HepG2 (cell line): ENCODE measurements around the gene SLC9A5. TPM values are rescaled to one million over a fixed set of nuclear protein-coding genes. Genes with fewer than 3 reads are reported as not detected.

Source experiments
- AGO2 ChIP-seq: fragments of 200-400 bp; formaldehyde crosslinking; optimal IDR thresholded peaks from 2 replicates; pipeline ENCODE3; 2017; ENCODE audit warnings: mild to moderate bottlenecking, low read depth, low read length, moderate library complexity
- ETV6 ChIP-seq: sonication (generic); formaldehyde crosslinking; conservative IDR thresholded peaks from 2 replicates; pipeline ENCODE4 v1.4.0; 2020; ENCODE audit warnings: missing genetic modification reagents
- GABPB1 ChIP-seq: IDR thresholded peaks from 2 replicates; pipeline ENCODE4 v1.6.1; 2016; ENCODE audit warnings: mild to moderate bottlenecking, missing genetic modification reagents, moderate library complexity, missing compliant biosample characterization
- NFIB ChIP-seq: sonication (generic); formaldehyde crosslinking; IDR thresholded peaks from 2 replicates; pipeline ENCODE4 v1.9.0; 2021; ENCODE audit warnings: missing genetic modification reagents, mild to moderate bottlenecking, borderline replicate concordance
- ZFP62 ChIP-seq: sonication (generic); formaldehyde crosslinking; IDR thresholded peaks from 2 replicates; pipeline ENCODE4 v1.4.0; 2020; ENCODE audit warnings: missing genetic modification reagents
- ZNF562 ChIP-seq: sonication (generic); formaldehyde crosslinking; IDR thresholded peaks from 2 replicates; pipeline ENCODE4 v1.8.0; 2022; ENCODE audit warnings: missing genetic modification reagents, borderline replicate concordance
- ZNF878 ChIP-seq: sonication (generic); formaldehyde crosslinking; IDR thresholded peaks from 2 replicates; pipeline ENCODE4 v1.8.1; 2023; ENCODE audit warnings: mild to moderate bottlenecking, missing genetic modification reagents, moderate library complexity
- ZSCAN31 ChIP-seq: sonication (generic); formaldehyde crosslinking; IDR thresholded peaks from 2 replicates; pipeline ENCODE4 v1.5.0; 2020; ENCODE audit warnings: low read depth, mild to moderate bottlenecking, missing genetic modification reagents
- polyA plus RNA-seq, 8 experiments: library from polyadenylated mRNA; depleted of rRNA in 3 of 8; stranded (reverse) in 7 of 8; unstranded in 1 of 8; fragments of >200 nt; fragmentation: Illumina TruSeq in 4 of 8; extraction: Trizol in 4 of 8; gene quantifications; 2 replicates each; pipeline versions ENCODE4 v1.2.1 to v1.2.3, GENCODE V29; 2011 to 2016; ENCODE audit warnings: low read depth in 4 of 8, missing spikeins in 1 of 8, mixed read lengths in 1 of 8; ENCODE audit not compliant: insufficient read depth in 1 of 8
- total RNA-seq, 5 experiments: library from RNA; depleted of rRNA; stranded (reverse); fragments of >200 nt; fragmentation: Illumina TruSeq; extraction: Trizol; gene quantifications; 2 replicates each; pipeline ENCODE4 v1.2.3, GENCODE V29; 2016; ENCODE audit warnings: low read depth in 1 of 5
- TF ChIP-seq, protein P1 (sequence below): sonication (generic); formaldehyde crosslinking; IDR thresholded peaks from 2 replicates; pipeline ENCODE4 v1.4.0; 2020; ENCODE audit warnings: missing genetic modification reagents
- TF ChIP-seq, protein P2 (sequence below): sonication (generic); formaldehyde crosslinking; conservative IDR thresholded peaks from 2 replicates; pipeline ENCODE4 v1.4.0; 2020; ENCODE audit warnings: missing genetic modification reagents
- TF ChIP-seq, protein P3 (sequence below): sonication (generic); formaldehyde crosslinking; conservative IDR thresholded peaks from 2 replicates; pipeline ENCODE4 v1.8.0; 2022; ENCODE audit warnings: low read depth, missing genetic modification reagents
- TF ChIP-seq, protein P4 (sequence below): sonication (generic); formaldehyde crosslinking; IDR thresholded peaks from 2 replicates; pipeline ENCODE4 v1.4.0; 2020; ENCODE audit warnings: missing genetic modification reagents
- TF ChIP-seq, protein P5 (sequence below): sonication (generic); formaldehyde crosslinking; IDR thresholded peaks from 2 replicates; pipeline ENCODE4 v1.5.0; 2020; ENCODE audit warnings: missing genetic modification reagents
- TF ChIP-seq, protein P6 (sequence below): sonication (generic); formaldehyde crosslinking; IDR thresholded peaks from 2 replicates; pipeline ENCODE4 v1.4.0; 2020; ENCODE audit warnings: mild to moderate bottlenecking, missing genetic modification reagents
- TF ChIP-seq, protein P7 (sequence below): sonication (generic); formaldehyde crosslinking; IDR thresholded peaks from 2 replicates; pipeline ENCODE4 v1.8.0; 2022; ENCODE audit warnings: low read depth, missing genetic modification reagents

Gene SLC9A5
- total and polyA plus RNA-seq, 2 of the 13 experiments (the other 11 are each of a cell fraction or from before 2014, with no cell fraction given), result 0.58 to 1.4 TPM

DNA sequence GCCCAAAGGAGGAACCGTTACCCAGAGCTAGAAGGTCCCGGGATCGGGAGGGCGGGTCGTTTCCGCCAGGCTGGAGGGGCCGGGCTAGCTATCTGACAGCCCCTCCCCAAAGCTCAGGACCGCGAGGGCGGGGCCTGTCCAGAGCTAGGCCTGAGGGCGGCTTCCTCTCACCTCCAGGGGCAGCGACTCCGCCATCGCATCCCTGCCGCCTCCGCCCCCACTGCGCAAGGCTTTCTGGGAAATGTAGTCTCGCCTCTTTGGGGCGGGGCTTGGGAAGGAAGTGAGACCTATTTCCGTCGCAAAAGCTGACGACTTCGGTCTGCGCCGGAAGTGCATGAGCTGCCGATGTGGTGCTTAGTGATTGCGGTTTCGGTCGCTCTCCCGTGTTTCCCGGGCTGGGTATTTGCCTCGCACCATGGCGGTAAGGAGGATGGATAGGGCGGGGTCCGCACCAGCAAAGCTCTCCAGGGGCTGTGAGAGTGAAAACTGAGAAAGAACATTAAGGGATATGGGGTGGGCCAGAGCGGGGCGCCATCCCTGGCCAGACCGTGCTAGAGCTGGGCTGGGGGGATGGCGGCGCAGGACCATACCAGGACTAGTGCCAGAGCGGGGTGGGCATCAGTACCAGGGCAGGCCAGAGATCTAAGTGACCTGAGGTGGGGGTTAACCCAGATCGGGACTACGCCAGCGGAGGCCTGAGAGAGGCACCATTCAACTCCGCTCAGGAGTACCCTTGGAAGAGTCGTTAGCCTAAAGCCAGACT is 21.8 kb upstream of the SLC9A5 start, which contains the start of gene TMEM208 (continued):
- TF ChIP-seq, protein P1, sequence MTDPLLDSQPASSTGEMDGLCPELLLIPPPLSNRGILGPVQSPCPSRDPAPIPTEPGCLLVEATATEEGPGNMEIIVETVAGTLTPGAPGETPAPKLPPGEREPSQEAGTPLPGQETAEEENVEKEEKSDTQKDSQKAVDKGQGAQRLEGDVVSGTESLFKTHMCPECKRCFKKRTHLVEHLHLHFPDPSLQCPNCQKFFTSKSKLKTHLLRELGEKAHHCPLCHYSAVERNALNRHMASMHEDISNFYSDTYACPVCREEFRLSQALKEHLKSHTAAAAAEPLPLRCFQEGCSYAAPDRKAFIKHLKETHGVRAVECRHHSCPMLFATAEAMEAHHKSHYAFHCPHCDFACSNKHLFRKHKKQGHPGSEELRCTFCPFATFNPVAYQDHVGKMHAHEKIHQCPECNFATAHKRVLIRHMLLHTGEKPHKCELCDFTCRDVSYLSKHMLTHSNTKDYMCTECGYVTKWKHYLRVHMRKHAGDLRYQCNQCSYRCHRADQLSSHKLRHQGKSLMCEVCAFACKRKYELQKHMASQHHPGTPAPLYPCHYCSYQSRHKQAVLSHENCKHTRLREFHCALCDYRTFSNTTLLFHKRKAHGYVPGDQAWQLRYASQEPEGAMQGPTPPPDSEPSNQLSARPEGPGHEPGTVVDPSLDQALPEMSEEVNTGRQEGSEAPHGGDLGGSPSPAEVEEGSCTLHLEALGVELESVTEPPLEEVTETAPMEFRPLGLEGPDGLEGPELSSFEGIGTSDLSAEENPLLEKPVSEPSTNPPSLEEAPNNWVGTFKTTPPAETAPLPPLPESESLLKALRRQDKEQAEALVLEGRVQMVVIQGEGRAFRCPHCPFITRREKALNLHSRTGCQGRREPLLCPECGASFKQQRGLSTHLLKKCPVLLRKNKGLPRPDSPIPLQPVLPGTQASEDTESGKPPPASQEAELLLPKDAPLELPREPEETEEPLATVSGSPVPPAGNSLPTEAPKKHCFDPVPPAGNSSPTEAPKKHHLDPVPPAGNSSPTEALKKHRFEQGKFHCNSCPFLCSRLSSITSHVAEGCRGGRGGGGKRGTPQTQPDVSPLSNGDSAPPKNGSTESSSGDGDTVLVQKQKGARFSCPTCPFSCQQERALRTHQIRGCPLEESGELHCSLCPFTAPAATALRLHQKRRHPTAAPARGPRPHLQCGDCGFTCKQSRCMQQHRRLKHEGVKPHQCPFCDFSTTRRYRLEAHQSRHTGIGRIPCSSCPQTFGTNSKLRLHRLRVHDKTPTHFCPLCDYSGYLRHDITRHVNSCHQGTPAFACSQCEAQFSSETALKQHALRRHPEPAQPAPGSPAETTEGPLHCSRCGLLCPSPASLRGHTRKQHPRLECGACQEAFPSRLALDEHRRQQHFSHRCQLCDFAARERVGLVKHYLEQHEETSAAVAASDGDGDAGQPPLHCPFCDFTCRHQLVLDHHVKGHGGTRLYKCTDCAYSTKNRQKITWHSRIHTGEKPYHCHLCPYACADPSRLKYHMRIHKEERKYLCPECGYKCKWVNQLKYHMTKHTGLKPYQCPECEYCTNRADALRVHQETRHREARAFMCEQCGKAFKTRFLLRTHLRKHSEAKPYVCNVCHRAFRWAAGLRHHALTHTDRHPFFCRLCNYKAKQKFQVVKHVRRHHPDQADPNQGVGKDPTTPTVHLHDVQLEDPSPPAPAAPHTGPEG, result peak; percentile 80; the same call in 1 of the 2 replicates
- TF ChIP-seq, protein P2, sequence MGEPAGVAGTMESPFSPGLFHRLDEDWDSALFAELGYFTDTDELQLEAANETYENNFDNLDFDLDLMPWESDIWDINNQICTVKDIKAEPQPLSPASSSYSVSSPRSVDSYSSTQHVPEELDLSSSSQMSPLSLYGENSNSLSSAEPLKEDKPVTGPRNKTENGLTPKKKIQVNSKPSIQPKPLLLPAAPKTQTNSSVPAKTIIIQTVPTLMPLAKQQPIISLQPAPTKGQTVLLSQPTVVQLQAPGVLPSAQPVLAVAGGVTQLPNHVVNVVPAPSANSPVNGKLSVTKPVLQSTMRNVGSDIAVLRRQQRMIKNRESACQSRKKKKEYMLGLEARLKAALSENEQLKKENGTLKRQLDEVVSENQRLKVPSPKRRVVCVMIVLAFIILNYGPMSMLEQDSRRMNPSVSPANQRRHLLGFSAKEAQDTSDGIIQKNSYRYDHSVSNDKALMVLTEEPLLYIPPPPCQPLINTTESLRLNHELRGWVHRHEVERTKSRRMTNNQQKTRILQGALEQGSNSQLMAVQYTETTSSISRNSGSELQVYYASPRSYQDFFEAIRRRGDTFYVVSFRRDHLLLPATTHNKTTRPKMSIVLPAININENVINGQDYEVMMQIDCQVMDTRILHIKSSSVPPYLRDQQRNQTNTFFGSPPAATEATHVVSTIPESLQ, result peak; percentile 76
- TF ChIP-seq ZFP62 (CRISPR knock-in tag), result 0 out of 2 replicates have a peak, but pooled peaks have one; percentile 89
- TF ChIP-seq ZSCAN31 (CRISPR knock-in tag), result peak; percentile 37; the same call in 1 of the 2 replicates
- peak; percentile 100 for TF ChIP-seq GABPB1 (CRISPR knock-in tag)
- TF ChIP-seq ETV6 (CRISPR knock-in tag), result peak; percentile 90
- TF ChIP-seq NFIB (CRISPR knock-in tag), result no peak
- TF ChIP-seq, protein P3, sequence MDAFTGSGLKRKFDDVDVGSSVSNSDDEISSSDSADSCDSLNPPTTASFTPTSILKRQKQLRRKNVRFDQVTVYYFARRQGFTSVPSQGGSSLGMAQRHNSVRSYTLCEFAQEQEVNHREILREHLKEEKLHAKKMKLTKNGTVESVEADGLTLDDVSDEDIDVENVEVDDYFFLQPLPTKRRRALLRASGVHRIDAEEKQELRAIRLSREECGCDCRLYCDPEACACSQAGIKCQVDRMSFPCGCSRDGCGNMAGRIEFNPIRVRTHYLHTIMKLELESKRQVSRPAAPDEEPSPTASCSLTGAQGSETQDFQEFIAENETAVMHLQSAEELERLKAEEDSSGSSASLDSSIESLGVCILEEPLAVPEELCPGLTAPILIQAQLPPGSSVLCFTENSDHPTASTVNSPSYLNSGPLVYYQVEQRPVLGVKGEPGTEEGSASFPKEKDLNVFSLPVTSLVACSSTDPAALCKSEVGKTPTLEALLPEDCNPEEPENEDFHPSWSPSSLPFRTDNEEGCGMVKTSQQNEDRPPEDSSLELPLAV (CRISPR knock-in tag), result no peak
- TF ChIP-seq, protein P4, sequence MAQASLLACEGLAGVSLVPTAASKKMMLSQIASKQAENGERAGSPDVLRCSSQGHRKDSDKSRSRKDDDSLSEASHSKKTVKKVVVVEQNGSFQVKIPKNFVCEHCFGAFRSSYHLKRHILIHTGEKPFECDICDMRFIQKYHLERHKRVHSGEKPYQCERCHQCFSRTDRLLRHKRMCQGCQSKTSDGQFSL (CRISPR knock-in tag), result peak; percentile 69
- TF ChIP-seq AGO2, result peak; percentile 67
- TF ChIP-seq, protein P5, sequence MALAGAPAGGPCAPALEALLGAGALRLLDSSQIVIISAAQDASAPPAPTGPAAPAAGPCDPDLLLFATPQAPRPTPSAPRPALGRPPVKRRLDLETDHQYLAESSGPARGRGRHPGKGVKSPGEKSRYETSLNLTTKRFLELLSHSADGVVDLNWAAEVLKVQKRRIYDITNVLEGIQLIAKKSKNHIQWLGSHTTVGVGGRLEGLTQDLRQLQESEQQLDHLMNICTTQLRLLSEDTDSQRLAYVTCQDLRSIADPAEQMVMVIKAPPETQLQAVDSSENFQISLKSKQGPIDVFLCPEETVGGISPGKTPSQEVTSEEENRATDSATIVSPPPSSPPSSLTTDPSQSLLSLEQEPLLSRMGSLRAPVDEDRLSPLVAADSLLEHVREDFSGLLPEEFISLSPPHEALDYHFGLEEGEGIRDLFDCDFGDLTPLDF (CRISPR knock-in tag), result peak; percentile 75; the same call in 1 of the 2 replicates
- TF ChIP-seq, protein P6, sequence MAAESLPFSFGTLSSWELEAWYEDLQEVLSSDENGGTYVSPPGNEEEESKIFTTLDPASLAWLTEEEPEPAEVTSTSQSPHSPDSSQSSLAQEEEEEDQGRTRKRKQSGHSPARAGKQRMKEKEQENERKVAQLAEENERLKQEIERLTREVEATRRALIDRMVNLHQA (CRISPR knock-in tag), result no peak
- no peak for TF ChIP-seq ZNF878 (CRISPR knock-in tag)
- TF ChIP-seq, protein P7, sequence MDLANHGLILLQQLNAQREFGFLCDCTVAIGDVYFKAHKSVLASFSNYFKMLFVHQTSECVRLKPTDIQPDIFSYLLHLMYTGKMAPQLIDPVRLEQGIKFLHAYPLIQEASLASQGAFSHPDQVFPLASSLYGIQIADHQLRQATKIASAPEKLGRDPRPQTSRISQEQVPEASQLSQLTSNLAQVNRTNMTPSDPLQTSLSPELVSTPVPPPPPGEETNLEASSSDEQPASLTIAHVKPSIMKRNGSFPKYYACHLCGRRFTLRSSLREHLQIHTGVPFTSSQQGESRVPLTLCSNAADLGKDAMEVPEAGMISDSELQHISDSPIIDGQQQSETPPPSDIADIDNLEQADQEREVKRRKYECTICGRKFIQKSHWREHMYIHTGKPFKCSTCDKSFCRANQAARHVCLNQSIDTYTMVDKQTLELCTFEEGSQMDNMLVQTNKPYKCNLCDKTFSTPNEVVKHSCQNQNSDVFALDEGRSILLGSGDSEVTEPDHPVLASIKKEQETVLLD (CRISPR knock-in tag), result peak; percentile 63; the same call in 1 of the 2 replicates
- TF ChIP-seq ZNF562 (CRISPR knock-in tag), result no peak
